Testis (tissue), 2 donors: ENCODE measurements around the gene DZANK1.

Source experiments
- CTCF ChIP-seq, 3 experiments: fragments of 450-650 bp in 2 of 3; fragments of 200-600 bp in 1 of 3; sonication (generic) in 1 of 3; IDR thresholded peaks; one replicate each; pipeline ENCODE4 v1.5.1; 2016 to 2019; ENCODE audit warnings: antibody characterized with exemption in 3 of 3, mild to moderate bottlenecking in 2 of 3, moderate library complexity in 1 of 3
- POLR2A ChIP-seq: fragments of 450-650 bp; IDR thresholded peaks from one replicate; pipeline ENCODE4 v1.6.1; 2017; ENCODE audit warnings: antibody characterized with exemption, mild to moderate bottlenecking, moderate library complexity

DNA sequence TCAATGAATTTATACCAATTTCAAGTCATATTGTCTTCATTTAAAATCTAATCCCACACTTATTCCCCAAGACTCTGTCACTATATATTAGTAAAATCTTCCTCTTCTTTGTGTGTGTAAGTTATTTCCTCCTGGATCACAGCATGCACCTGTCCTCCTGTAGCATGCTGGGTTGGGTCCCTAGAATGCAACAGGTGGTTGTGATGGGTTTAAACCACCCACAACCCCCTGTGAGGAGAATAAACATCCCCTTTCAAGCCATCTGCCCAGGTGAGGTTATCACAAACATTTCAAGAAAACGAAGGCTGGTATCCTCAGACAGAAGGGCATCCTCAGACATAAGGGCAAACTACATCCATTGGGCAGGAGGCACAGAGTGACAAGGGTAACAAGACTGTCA is 26.4 kb downstream of the DZANK1 start:
- no peak for TF ChIP-seq CTCF (IDR thresholded peaks at IDR 0.05)
- TF ChIP-seq POLR2A: no peak
